ENCODE data around the gene NBPF3. TPM values are rescaled to one million over a fixed set of nuclear protein-coding genes. Genes with fewer than 3 reads are reported as not detected.
"Not testable (repeated sequence)": the region's sequence is repeated elsewhere in the genome, so short reads cannot be mapped to it uniquely, and the experiment has no call there.

The NBPF3 gene
- total and polyA plus RNA-seq, 2 donors (not counting 3 experiments of a cell fraction or from before 2014, with no cell fraction given), result 3.3 to 6.5 TPM

GRCh38 chr1:21457654-21458053 lies 17.7 kb downstream of the NBPF3 start:
- BruUV-seq (replicated peaks), result no TSS peak
- no peak overlapping the region for H3K27ac ChIP-seq (ENCODE audit: insufficient read depth, low read depth, low read length)

GRCh38 chr1:21465127-21465526 lies 25.2 kb downstream of the NBPF3 start:
- H3K36me3 ChIP-seq (ENCODE audit: control insufficient read depth in 2 of 2, extremely low read depth in 1 of 2, insufficient read depth in 2 of 2, low read length in 2 of 2); CTCF ChIA-PET; H3K79me2 ChIP-seq (ENCODE audit: control insufficient read depth, insufficient read depth, low read length); H3K27ac ChIP-seq (ENCODE audit: insufficient read depth, low read depth, low read length); H3K27me3 ChIP-seq (ENCODE audit: control insufficient read depth in 2 of 2, insufficient read depth in 2 of 2, low read length in 2 of 2); DNase-seq (ENCODE audit: low read depth, low spot score); H4K20me1 ChIP-seq (replicated peaks; ENCODE audit: control insufficient read depth, extremely low read depth, insufficient read depth, low read length); dilution Hi-C loops (cut with MboI; ENCODE audit: extremely low pct_ligation_motif_present, low sequenced_read_pairs); H3K4me1 ChIP-seq (ENCODE audit: control insufficient read depth, extremely low read depth, insufficient read depth, low read length); H3K9ac ChIP-seq (replicated peaks; ENCODE audit: extremely low read depth, insufficient read depth, low read length); H3K4me3 ChIP-seq (replicated peaks in 1 of 3; ENCODE audit: insufficient read depth in 1 of 3, low read depth in 1 of 3, low read length in 3 of 3); H3K9me3 ChIP-seq (replicated peaks; ENCODE audit: control insufficient read depth, insufficient read depth, low read length); POLR2A ChIA-PET; FAIRE-seq; H3K9me1 ChIP-seq (replicated peaks; ENCODE audit: control insufficient read depth, extremely low read depth, insufficient read depth, low read length); H2AFZ ChIP-seq (ENCODE audit: low read depth, low read length); H3K4me2 ChIP-seq (ENCODE audit: insufficient read depth, low read length); intact Hi-C loops (cut with micrococcal nuclease); BruUV-seq (replicated peaks): not testable (repeated sequence)

More at GRCh38 chr1:21457654-21458053, 17.7 kb downstream of the NBPF3 start:
- H3K4me3 ChIP-seq (replicated peaks in 1 of 3; ENCODE audit: insufficient read depth in 1 of 3, low read depth in 1 of 3, low read length in 3 of 3), result no peak overlapping the region
- no peak overlapping the region for H3K9ac ChIP-seq (replicated peaks; ENCODE audit: extremely low read depth, insufficient read depth, low read length)
- intact Hi-C loops (cut with micrococcal nuclease) (no loop called here), dilution Hi-C loops (cut with MboI; ENCODE audit: extremely low pct_ligation_motif_present, low sequenced_read_pairs) (no loop called here)
- CTCF ChIA-PET, result no interaction called here
- no peaks in the 10 kb centered on the region for H3K79me2 ChIP-seq (ENCODE audit: control insufficient read depth, insufficient read depth, low read length)
- no peak for TF ChIP-seq POLR2A (IDR thresholded peaks at IDR 0.05; ENCODE audit: low read depth, low read length)
- no peak for TF ChIP-seq FOS (IDR thresholded peaks at IDR 0.05; ENCODE audit: borderline replicate concordance, insufficient read depth, low read length)
- no peak for TF ChIP-seq JUN (IDR thresholded peaks at IDR 0.05; ENCODE audit: borderline replicate concordance, insufficient read depth, insufficient read length, low read depth)
- TF ChIP-seq MYC (IDR thresholded peaks at IDR 0.05; ENCODE audit: low read depth, low read length), result no peak
- TF ChIP-seq POLR2AphosphoS5 (IDR thresholded peaks at IDR 0.05; ENCODE audit: insufficient read depth, low read depth, low read length), result no peak
- POLR2A ChIA-PET, result no interaction called here
- H3K4me1 ChIP-seq (ENCODE audit: control insufficient read depth, extremely low read depth, insufficient read depth, low read length), result peaks cover 5% of the 10 kb centered on the region
- DNase-seq (ENCODE audit: low read depth, low spot score) (no peak), FAIRE-seq (no peak)
- H2AFZ ChIP-seq (ENCODE audit: low read depth, low read length), result no peak overlapping the region
- H3K9me3 ChIP-seq (replicated peaks; ENCODE audit: control insufficient read depth, insufficient read depth, low read length), result no peaks in the 10 kb centered on the region
- H4K20me1 ChIP-seq (replicated peaks; ENCODE audit: control insufficient read depth, extremely low read depth, insufficient read depth, low read length), result no peaks in the 10 kb centered on the region
- H3K36me3 ChIP-seq (ENCODE audit: control insufficient read depth in 2 of 2, extremely low read depth in 1 of 2, insufficient read depth in 2 of 2, low read length in 2 of 2), result no peaks in the 10 kb centered on the region
- no peaks in the 10 kb centered on the region for H3K9me1 ChIP-seq (replicated peaks; ENCODE audit: control insufficient read depth, extremely low read depth, insufficient read depth, low read length)
- H3K27me3 ChIP-seq (ENCODE audit: control insufficient read depth in 2 of 2, insufficient read depth in 2 of 2, low read length in 2 of 2), result no peaks in the 10 kb centered on the region
- H3K4me2 ChIP-seq (ENCODE audit: insufficient read depth, low read length), result no peak overlapping the region

DNA sequence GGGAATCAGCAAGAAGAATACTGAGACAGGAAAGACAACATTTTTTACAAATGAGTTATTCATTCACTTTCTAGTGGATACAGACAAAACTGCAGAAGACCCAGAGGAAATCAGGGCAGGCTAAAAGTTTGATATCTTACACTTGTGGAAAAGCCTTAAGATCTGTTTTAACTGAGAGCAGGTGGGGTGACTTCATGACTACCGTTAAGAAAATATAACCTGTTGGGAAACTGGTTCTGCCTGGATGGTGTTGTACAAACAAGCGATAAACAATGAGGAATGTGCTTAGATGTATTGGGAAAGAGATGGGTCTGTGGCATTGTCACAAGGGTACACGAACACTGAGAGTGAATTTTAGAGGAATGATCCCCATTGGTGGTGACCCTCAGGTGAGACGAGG lies 28.0 kb downstream of the NBPF3 start:
- H3K27me3 ChIP-seq (ENCODE audit: control insufficient read depth in 2 of 2, insufficient read depth in 2 of 2, low read length in 2 of 2); H4K20me1 ChIP-seq (replicated peaks; ENCODE audit: control insufficient read depth, extremely low read depth, insufficient read depth, low read length); POLR2A ChIA-PET; H3K4me3 ChIP-seq (replicated peaks in 1 of 3; ENCODE audit: insufficient read depth in 1 of 3, low read depth in 1 of 3, low read length in 3 of 3); H3K27ac ChIP-seq (ENCODE audit: insufficient read depth, low read depth, low read length); H2AFZ ChIP-seq (ENCODE audit: low read depth, low read length); FAIRE-seq; H3K4me2 ChIP-seq (ENCODE audit: insufficient read depth, low read length); dilution Hi-C loops (cut with MboI; ENCODE audit: extremely low pct_ligation_motif_present, low sequenced_read_pairs); H3K36me3 ChIP-seq (ENCODE audit: control insufficient read depth in 2 of 2, extremely low read depth in 1 of 2, insufficient read depth in 2 of 2, low read length in 2 of 2); H3K79me2 ChIP-seq (ENCODE audit: control insufficient read depth, insufficient read depth, low read length); DNase-seq (ENCODE audit: low read depth, low spot score); H3K9me1 ChIP-seq (replicated peaks; ENCODE audit: control insufficient read depth, extremely low read depth, insufficient read depth, low read length); H3K9ac ChIP-seq (replicated peaks; ENCODE audit: extremely low read depth, insufficient read depth, low read length); H3K4me1 ChIP-seq (ENCODE audit: control insufficient read depth, extremely low read depth, insufficient read depth, low read length); BruUV-seq (replicated peaks); H3K9me3 ChIP-seq (replicated peaks; ENCODE audit: control insufficient read depth, insufficient read depth, low read length): not testable (repeated sequence)
- intact Hi-C loops (cut with micrococcal nuclease), result loop anchor here (1.0 kb wide), 1 partner anchor 98 kb away; no protein-coding TSS in a partner anchor
- CTCF ChIA-PET, result interaction anchor here (1.0 kb wide), 1 partner anchor 22 kb away, joined by 3 read pairs; no protein-coding TSS in a partner anchor
